Fibroblast of skin of right biceps (primary cell): Measurements from ENCODE around the gene SYT13.
A peak's percentile ranks its signal among the peaks of the same experiment; 100 is the strongest.

Experiments used
- DNase-seq: peaks from one replicate; pipeline ENCODE4 v3.0.0-alpha.2; 2013

Gene SYT13

DNA sequence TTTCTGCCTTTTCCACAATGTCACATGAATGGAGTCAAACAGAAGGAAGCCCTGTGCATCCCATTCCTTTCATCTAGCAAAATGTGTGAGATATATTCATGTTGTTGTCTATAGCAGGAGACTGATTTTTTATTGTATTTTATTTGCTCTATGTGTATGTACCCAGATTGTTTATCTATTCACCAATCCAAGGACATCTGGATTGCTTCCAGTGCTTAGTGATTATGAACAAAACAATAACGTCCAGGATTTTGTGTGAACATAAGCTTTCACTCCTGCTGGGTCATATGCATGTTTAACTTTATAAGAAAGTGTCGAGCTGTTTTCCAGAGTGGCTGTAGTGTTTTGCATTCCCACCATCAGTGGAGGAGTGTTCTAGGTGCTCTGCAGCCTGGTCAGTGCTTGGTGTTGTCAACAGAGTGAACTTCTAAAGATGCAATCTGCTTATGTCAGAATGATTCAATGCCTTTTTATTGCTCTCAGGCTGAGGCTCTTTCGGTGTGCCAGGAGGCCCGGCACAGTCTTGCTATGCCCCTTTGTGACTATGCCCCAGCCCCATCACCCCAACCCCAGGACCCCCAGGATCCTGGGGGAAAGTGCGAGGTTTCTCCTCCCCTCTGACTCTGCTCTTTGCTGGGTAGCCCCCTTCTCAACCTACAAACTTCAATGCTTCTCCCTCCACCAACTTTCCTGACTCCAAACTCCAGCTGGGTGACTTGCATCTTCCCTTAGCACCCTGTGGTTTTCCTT lies 19.9 kb upstream of the SYT13 start:
- DNase-seq = no peak

DNA sequence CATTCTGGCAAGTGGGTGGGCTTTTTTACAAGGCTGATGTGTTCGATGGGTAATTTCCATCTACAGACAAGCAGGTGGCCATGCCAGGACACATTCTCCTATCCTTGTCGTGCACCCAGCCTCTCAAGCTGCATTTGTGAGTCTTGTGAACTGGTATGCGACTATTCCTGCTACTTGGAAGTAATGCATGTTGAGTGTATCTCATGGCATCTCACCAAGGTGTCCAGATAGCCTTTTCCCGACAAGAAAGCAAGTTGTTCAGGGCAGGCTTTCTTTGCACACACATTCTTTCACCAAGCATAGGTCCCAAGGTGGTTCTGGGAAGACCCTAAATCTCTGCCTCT lies 18.8 kb upstream of the SYT13 start:
- DNase-seq = no peak

DNA sequence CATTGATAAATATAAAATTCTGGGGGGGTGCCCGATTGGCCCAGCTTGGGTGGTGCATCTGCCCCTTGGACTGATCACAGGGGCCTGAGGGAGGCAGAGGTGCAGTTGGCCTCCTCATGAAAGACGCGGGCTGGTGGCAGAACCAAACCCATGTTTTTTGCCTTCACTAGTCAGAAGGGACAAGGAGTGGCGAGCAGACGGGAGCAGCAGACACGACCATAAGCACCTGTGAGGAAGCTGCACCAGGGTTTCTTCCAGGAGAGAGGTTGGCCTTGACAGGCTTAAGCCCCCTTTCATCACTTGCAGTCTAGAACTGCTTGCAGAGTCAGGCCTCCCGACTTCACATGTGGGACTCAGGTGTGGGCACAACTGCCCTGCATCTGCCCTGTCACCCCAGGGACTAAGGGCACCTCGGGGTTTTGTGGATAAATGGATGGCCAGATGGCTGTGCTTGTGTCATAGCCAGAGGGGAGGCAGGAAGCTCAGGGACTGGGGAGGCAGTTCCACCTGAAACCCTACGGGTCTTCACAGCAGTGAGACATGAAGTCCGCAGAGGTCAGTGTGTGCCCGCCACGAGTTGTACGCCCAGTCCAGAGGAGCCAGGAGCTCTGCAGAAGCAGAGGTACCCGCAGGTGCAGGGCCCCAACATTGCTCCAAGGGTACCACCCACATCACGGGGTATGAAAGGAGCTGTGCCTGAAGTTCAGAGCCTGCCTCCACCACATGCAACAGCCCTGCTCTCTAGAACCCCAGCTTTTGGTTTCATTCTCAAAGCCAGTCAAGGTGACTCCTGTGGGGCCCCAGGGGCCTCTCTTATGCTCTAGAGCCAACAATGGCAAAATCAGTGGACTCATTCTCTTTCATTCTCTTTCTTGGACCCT lies 18.2 kb upstream of the SYT13 start:
- DNase-seq = no peak

DNA sequence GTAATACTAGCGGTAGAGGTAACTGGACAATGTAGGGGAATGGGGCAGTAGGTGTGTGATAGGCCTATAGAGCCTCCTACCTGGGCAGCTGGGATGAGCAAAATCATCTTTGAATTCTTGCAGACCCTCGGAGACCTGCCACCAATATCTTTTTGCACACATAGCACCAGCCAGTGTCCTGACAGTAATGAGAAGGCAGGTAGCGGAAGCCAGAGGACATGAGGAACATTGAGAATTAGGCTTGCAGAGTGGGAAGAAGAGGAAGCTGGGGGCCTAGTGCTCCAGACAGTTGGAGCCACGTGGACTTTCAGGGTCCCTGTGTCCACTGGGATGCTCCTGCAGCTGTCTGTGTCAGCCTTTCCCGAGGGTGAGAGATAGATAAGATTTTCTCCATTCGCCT lies 17.2 kb upstream of the SYT13 start:
- DNase-seq = no peak

DNA sequence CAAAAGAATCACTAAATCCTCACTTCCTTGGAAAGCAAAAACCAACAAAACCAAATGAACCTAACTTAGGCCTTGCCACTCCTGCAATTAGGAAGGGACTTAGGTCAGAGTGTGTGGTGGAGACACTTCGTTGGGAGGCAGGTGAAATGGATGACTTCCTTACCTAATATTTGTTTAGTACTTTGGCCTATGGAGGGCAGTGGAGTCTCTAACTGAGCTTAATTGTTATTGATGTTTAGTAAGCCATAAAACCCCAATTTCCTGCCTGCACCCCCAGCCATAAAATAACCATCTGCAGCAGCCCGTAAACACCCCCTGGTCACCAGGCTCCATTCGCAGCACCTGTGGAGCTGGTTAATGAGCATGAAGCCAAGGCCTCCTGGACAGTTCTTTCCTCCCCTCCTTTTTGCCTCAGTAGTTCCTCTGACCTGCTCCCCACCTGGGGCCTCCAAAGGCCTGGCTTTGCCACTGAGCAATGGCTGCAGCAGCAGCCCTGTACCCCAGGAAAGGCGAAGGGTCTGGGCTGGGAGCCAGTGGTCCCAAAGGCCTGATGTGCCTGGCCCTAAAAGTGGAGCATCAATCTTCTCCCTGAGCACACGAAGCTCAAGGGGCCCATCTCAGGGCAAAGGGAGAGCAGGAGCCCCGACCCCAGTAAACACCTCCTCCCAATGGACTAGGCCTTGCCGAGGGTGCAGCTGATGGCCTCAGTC lies 15.6 kb upstream of the SYT13 start:
- no peak for DNase-seq

DNA sequence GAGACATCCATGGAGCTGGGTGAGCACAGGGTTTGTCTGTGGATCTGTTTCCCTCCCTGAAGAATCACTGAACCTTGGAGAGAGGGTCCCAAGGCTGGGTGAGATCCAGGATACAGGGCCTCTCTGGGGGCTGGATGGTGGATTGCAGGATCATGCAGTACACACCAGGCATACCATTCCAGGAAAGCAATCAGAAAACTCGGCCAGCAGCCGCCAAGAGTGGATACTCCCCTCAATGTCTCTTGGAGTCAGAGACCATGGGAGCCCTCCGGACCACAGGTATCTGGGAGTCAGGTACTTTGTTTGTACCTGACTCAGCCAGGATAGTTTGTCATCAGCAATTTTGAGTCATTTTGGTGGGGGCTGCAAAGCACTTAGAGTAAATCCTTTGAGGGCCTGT lies 14.6 kb upstream of the SYT13 start:
- no peak for DNase-seq

DNA sequence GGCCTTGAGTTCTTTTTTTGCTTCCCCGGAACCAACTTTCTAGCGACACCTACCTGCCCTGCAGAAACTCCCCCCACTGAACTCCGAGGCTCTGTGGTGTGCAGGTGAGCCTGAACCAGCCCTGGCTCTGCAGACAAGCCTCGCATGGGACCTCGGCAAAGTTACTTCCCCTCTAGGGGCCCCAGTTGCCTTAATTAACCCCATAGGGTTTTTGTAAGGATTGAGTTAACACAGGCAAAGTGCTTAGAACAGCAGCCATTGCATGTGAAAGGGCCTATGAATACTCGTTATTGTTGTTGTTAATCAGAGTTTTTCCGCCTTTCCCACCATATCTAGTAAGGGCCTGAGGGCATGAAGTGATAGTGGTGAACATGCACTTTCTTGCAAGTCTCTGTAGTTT lies 12.6 kb upstream of the SYT13 start:
- DNase-seq = no peak

DNA sequence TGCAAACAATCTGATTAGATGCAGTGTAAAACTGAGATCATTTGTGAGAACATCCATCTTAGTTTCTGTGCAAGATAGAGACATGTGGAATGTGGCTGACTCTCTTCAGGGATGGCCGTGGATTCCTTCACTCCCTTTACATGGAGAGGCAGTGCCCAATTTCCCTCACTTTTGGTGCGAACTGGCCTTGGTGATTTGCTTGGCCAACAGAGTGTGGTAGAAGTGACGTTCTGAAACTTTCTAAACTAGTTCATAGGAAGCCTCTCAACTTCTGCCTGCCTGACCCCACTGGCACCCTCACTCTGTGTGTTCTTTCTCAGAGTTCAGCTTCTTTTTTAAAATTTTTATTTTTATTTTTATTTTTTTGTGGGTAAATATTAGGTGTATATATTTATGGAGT lies 9.9 kb upstream of the SYT13 start:
- no peak for DNase-seq

DNA sequence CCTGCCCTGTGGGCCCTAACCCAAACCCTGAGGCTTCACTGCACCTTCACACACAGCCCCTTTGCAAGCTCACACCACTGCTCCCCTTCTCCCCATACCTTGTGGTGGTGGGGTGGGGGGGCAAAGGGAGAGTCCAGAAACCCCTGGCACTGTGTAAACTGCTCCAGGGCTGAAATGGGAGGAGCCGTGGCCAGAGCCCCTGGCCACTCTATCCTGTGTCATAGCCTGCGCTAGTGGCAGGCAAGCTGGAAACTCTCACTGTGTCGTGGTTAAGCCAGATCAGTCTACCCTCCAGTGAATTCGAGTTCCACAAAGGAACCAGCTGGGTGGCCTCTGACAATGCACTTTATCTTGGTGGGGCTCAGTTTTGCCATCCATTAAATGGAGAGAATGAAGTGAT lies 8.4 kb upstream of the SYT13 start:
- no peak for DNase-seq

DNA sequence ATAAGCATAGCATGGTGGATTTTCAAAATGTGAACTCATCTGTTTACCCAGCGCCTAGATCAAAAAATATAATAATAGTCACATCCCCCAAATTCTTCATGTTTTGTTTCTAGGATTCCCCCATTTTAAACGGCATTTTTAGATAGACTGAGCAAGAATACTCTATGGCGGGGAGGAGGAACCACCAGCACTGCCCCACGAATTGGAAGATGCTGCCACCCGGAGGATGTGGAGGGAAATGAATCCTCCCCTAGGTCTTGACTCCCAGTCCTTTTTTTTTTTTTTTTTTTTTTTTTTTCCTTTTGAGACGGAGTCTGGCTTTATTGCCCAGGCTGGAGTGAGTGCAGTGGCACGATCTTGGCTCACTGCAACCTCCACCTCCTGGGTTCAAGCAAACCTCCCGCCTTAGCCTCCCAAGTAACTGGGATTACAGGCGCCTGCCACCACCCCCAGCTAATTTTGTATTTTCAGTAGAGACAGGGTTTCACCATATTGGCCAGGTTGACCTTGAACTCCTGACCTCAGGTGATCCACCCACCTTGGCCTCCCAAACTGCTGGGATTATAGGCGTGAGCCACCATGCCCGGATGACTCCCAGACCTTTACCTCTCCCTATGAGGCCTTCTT lies 7.5 kb upstream of the SYT13 start:
- peak; percentile 73 for DNase-seq

DNA sequence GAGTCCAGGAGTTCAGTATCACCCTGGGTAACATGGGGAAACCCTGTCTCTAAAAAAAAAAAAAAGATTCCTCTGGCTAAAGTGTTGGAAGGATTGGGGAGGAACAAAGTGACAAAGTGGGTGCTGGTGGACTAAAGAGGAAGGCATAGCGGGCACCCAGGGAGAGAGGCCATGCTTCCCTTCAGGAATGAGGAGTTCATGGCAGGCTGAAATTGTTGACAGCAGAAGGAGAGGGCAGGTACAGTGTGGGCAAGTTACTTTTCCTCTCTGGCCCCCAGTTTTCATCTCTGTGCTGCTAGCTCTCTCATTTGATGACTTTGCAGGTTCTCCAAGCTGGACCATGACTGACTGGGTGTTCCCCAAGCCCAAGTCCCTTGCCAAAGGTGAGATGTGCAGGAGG lies 4.4 kb upstream of the SYT13 start:
- no peak for DNase-seq

DNA sequence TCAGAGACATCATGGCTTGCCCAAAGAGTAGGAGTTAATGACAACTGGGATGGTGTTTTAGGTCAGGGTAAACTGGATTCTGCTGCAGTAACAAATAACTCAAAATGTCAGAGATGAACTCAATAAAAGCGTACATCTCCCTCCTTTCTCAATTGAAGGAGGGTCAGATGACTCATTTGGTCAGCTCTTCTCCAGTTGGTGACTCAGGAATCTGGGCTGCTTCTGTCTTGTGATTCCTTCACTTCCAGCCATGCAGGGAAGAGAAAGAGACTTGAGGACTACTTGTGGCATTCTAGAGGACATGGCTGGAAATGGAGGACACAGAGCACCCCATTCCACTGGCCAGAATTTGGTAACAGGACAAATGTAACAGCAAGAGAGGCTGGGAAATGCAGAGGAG lies 3.2 kb upstream of the SYT13 start:
- DNase-seq = peak; percentile 42

DNA sequence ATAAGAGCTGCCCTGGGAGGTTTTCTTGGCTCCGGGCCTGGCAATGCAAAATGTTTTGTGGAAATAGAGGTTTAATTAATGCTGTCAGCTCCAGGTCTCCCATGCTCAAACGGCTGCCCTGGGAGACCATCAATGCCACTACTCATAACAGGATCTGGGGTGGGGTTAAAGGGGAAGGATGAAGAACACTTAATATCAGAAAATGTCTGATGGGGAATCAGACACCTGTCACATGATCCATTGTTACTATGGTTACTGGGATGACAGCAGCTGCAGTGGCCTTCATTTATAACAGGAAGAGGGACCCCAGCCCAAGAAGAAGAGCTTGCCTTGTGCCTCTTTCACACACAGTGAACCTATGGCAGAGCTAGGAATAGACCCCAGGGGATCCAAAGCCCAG lies 2.2 kb upstream of the SYT13 start:
- DNase-seq = no peak

DNA sequence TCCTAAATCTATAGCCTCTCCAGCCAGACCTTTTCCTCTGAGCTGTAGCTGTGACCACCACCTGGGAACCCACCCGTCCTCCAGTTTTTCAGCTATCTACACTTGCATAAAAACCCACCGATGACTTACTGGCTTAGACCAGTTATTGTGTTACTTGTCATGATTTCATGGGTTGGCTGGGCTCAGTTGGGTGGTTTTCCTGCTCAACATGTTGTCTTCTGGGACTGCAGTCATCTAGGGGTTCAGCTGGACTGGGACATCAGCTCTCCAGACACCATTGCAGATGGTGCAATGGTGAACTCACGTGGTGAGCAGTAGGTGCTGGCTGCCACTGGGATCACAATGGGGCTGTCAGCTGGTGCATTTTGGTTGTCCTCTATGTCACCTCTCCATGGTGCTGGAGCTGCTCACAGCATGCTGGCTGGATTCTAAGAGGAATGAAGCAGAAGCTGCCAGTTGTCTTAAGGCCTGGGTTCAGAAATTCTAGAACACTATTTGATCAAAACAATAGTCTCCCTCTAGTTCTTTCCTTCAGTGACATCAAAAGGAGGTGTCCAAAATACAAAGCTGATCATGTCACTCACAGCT lies 1.3 kb upstream of the SYT13 start:
- no peak for DNase-seq

DNA sequence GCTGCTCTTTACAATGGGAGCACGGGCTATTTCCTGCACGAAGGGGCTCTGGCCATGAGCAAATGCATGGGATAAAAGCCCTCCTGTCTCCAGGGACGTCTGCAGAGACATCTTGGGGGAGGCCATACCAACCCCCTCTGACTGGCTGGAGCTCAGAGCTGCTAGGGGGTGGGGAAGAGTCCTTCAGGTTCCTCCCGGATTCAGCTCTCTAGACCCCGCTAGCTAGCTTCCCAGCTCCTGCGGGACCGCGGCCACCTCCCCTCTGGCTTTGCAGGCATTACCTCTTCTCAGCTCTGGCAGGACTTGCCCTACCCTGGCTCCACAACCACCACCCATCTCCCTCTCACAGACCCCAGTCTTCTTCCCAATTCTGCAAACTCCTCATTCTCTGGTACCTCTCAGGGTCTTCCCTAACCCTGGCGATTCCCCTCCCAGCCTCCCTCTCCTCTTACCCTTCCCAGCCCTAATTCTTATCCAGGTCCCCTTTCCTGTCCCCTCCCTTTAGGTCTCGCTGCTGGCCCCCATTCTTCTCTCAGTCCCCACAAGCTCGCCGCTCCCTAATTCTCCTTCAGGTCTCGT lies 802 bp downstream of the SYT13 start:
- no peak for DNase-seq

DNA sequence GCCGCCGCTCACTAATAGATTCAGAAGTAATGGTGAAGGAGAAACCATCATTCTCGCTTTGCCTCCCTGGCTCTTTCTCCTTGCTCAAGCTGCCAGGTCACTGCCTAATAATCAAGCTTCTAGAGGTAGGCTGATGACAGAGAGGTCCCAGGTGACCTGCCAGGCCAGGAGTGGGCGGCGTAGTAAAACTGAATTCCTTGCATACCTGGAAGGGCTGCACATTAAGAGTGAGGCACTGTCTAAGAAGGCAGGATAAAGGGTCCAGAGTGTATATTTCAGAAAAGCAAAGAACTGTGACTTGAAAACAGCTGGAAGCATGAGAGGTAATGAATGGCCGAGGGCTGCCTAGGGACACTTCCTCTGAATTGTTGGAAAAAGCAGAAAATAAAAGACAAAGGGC lies 4.1 kb downstream of the SYT13 start:
- no peak for DNase-seq

DNA sequence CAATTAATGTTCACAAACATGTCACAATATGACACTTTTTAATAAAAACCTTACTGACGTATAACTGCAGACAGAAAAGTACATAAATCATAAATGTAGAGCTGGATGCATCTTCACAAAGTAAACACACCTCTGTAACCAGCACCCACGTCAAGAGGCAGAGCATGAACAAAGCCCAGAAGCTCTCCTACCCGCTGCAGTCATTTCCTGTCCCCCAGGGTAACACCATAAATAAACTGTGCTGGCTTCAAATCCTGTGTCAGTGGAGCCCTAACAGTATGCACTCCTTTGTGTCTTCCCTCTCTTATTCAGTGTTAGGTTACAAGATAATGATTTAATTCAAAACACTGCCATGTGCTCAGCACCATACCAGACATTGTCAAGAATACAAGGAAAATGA lies 5.7 kb downstream of the SYT13 start:
- no peak for DNase-seq

DNA sequence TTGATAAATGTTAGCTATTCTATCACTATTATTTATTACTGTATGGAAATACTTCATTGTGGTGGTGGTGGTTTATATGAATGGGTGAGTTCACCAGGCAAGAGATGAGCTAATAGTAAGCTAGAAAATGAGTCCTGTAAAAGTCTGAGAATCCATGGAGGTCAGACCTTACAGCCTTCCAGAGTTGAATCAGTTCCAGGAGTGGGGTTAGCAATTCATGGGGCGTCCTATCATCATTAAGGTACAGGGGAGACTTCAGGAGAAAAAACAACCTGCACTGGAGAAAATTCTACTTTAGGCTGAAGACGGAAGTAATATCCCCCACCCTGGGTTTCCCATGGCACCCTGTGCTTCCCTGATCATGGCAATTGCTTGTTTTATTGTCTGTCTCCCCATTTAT lies 6.5 kb downstream of the SYT13 start:
- no peak for DNase-seq

DNA sequence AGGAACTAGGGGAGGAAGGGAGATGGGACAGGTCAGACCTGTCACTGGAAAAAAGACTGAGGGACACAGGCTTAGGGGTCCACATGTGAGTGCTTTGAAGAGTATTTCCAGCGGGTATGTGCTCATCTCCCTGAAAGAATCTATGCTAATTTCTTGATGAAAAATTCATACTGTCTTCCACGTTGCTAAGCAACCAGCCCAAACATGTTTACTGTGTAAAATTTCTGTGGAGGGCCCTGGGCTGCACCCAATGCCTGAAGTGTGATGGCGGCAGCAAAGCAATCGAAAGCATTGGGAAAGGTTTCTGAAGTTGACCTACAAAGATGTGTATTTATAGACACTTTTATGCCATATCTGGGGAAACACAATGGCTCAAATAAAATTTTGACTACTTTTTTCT lies 7.4 kb downstream of the SYT13 start:
- DNase-seq = no peak

DNA sequence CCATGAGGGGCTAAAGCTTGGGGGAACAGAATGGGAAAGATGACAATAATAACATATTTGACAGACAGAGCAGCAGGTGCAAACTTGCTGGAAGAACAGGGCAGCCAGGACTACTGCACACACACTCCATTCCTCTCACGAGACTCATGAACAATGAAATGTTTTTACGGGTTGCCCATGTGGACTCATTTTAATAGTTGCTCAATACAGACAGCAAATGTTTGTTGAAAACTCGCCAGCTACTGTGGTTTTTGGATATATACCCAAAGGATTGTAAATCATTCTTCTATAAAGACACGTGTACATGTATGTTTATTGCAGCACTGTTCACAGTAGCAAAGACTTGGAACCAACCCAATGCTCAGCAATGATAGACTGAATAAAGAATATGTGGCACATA lies 10.3 kb downstream of the SYT13 start:
- peak; percentile 52 for DNase-seq

DNA sequence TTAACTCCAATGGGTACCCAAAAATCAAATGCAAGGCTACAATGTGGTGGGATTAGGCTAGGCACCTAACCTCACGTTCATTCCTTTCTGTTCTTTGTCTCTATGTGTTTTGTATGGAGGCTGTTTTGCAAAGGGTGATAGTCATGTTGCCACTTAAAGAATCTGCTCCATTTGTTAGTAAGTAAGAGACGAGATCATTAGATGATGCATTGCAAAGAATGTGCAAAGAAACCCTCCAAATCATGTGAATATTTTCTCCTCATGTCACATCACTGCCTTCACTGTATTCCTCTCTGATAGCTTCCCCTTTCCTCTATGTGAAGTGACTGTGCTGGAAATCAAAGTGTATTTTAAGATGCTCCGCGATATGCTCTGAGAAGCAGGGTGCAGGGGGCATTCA lies 11.9 kb downstream of the SYT13 start:
- DNase-seq = no peak

DNA sequence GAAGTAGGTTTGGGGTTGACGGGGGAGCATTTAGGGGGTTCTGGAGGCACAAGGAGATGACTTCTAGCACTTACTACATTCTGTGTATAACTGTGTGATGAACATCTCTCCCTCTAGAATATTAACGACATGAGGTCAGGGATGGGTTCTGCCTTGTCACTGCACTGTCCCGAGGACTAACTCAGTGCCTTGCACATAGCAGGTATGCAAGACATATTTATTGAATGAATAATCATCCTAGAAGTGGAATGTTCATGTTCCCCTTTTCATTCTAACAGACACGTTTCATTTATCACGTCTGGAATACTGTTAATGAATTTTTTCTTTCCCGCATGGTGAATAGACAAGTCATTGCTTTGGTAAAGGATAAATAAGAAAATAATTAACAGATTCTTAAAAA lies 12.6 kb downstream of the SYT13 start:
- DNase-seq = no peak

DNA sequence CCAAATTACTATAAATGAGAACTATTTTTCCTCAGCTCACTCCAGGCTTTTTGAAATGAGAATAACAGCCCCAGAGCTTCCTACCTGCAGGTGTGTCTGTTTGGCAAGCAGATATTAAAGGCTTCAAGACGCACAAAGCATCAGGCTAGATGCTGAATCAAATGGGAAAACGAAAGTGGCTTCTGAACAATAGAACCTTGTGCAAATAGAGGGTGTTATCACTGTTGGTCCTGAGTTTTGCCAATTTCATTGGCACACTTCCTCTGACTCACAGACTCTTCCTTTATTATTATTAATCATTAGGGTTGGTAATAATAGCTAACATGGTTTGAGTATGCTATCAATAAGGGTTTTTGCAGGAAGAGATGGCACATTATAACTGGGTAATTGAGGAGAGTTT lies 13.4 kb downstream of the SYT13 start:
- no peak for DNase-seq
